Sigmoid colon (tissue), 7 donors: ENCODE measurements around the gene CELSR2. TPM values are rescaled to one million over a fixed set of nuclear protein-coding genes. Genes with fewer than 3 reads are reported as not detected.

ENCODE experiments used
- DNase-seq: peaks from one replicate; pipeline ENCODE4 v3.0.0-alpha.2; 2019
- H3K27ac ChIP-seq, 4 donors: fragments of 200-600 bp; sonication (generic); one replicate each; pipeline ENCODE4 v1.5.1; 2016 to 2019; ENCODE audit warnings: mild to moderate bottlenecking in 1 of 4
- H3K27me3 ChIP-seq, 3 donors: fragments of 200-600 bp; sonication (generic); one replicate each; pipeline ENCODE4 v1.5.1; 2019; ENCODE audit warnings: mild to moderate bottlenecking in 1 of 3
- H3K36me3 ChIP-seq, 4 donors: fragments of 200-600 bp; sonication (generic); one replicate each; pipeline ENCODE4 v1.5.1; 2016 to 2019
- H3K4me1 ChIP-seq, 4 donors: fragments of 200-600 bp; sonication (generic); one replicate each; pipeline ENCODE4 v1.5.1; 2017 to 2019
- H3K4me3 ChIP-seq, 4 donors: fragments of 200-600 bp; sonication (generic); one replicate each; pipeline ENCODE4 v1.5.1; 2017 to 2019; ENCODE audit warnings: mild to moderate bottlenecking in 2 of 4, moderate library complexity in 1 of 4
- H3K9me3 ChIP-seq, 4 donors: fragments of 200-600 bp in 3 of 4; sonication (generic) in 3 of 4; one replicate each; pipeline versions ENCODE4 v1.5.1 to v1.6.1; 2013 to 2019
- CTCF ChIP-seq, 4 experiments: fragments of 450-650 bp in 3 of 4; fragments of 200-600 bp in 1 of 4; IDR thresholded peaks; one replicate each; pipeline ENCODE4 v1.5.1; 2016 to 2019; ENCODE audit warnings: antibody characterized with exemption in 4 of 4, mild to moderate bottlenecking in 3 of 4, moderate library complexity in 2 of 4
- EP300 ChIP-seq, 4 donors: sonication (generic); formaldehyde crosslinking; IDR thresholded peaks; one replicate each; pipeline ENCODE4 v1.6.1; 2017; ENCODE audit warnings: antibody characterized with exemption in 4 of 4
- POLR2A ChIP-seq, 2 donors: fragments of 450-650 bp; IDR thresholded peaks; one replicate each; pipeline ENCODE4 v1.6.1; 2016; ENCODE audit warnings: antibody characterized with exemption in 2 of 2, mild to moderate bottlenecking in 2 of 2, moderate library complexity in 2 of 2
- POLR2AphosphoS5 ChIP-seq, 4 donors: sonication (generic); formaldehyde crosslinking; IDR thresholded peaks; one replicate each; pipeline ENCODE4 v1.6.1; 2017; ENCODE audit warnings: antibody characterized with exemption in 4 of 4
- WGBS, 2 donors: extraction: QIAGEN DNeasy Blood & Tissue Kit; methylation state at CpG; one replicate each; pipeline ENCODE4 v1.1.7; 2013; 5-methylcytosine and 5-hydroxymethylcytosine counted together
- intact Hi-C: fragments of 100-400 bp; cut with DNase I; formaldehyde crosslinking; loops from one replicate; pipeline ENCODE4 v1.15.1; 2023
- polyA plus RNA-seq, 3 donors: library from polyadenylated mRNA; stranded (reverse); fragments of 200-250 nt; gene quantifications; one replicate each; pipeline ENCODE4 v1.2.3, GENCODE V29; 2013
- total RNA-seq, 4 donors: library from RNA; depleted of rRNA; stranded (reverse); fragments of >200 nt; gene quantifications; one replicate each; pipeline ENCODE4 v1.1.0, GENCODE V29; 2016
- donor health status: healthy with polysubstance abuse.
- donor health status: Bipolar disorder and iron deficiency.
- donor health status: healthy.

Gene CELSR2
- total and polyA plus RNA-seq, 7 donors: under 0.01 to 10.8 (median 3.6) TPM

- Histone ChIP-seq H3K4me1 (peaks cover 0 to 31% (median 28%) of the 10 kb centered on the region in 4 donors), H3K9me3 (no peaks in the 10 kb centered on the region), H3K36me3 (peaks cover 0 to 12% (median 4%) of the 10 kb centered on the region in 4 donors), H3K27ac (peak overlapping the region in 1 of 4 donors; percentile 89), H3K4me3 (no peak overlapping the region), H3K27me3 (no peaks in the 10 kb centered on the region)
- no peak for TF ChIP-seq POLR2AphosphoS5 (IDR thresholded peaks at IDR 0.05)
- no peak for TF ChIP-seq POLR2A (IDR thresholded peaks at IDR 0.05)
- no peak for TF ChIP-seq EP300 (IDR thresholded peaks at IDR 0.05)
- TF ChIP-seq CTCF (IDR thresholded peaks at IDR 0.05): no peak
- WGBS, 2 donors: 83 to 91% methylated on average over 5 of the region's 5 CpGs
- intact Hi-C loops: no loop called here
- no peak for DNase-seq
Observed at GRCh38 chr1:109255678-109256077, 6.3 kb downstream of the CELSR2 start.

GRCh38 chr1:109256085-109256484 is 6.7 kb downstream of the CELSR2 start:
- 80 to 88% methylated on average over 7 of the region's 7 CpGs for WGBS, 2 donors
- Histone ChIP-seq H3K9me3 (no peaks in the 10 kb centered on the region), H3K27ac (no peak overlapping the region), H3K36me3 (peaks cover 0 to 12% (median 4%) of the 10 kb centered on the region in 4 donors), H3K4me1 (peaks cover 0 to 31% (median 27%) of the 10 kb centered on the region in 4 donors), H3K27me3 (no peaks in the 10 kb centered on the region), H3K4me3 (no peak overlapping the region)
- intact Hi-C loops: no loop called here
- TF ChIP-seq CTCF (IDR thresholded peaks at IDR 0.05) (no peak), EP300 (IDR thresholded peaks at IDR 0.05) (no peak), POLR2A (IDR thresholded peaks at IDR 0.05) (no peak), POLR2AphosphoS5 (IDR thresholded peaks at IDR 0.05) (no peak)
- no peak for DNase-seq

- no peak for DNase-seq
- TF ChIP-seq CTCF (IDR thresholded peaks at IDR 0.05) (no peak), POLR2A (IDR thresholded peaks at IDR 0.05) (no peak), EP300 (IDR thresholded peaks at IDR 0.05) (no peak), POLR2AphosphoS5 (IDR thresholded peaks at IDR 0.05) (no peak)
- Histone ChIP-seq H3K27me3 (no peaks in the 10 kb centered on the region), H3K27ac (no peak overlapping the region), H3K4me1 (peaks cover 0 to 31% (median 27%) of the 10 kb centered on the region in 4 donors), H3K4me3 (no peak overlapping the region), H3K36me3 (peaks cover 0 to 12% (median 4%) of the 10 kb centered on the region in 4 donors), H3K9me3 (no peaks in the 10 kb centered on the region)
- WGBS, 2 donors: 93 to 94% methylated on average over 5 of the region's 5 CpGs
- intact Hi-C loops: no loop called here
Observed at GRCh38 chr1:109256971-109257681, 7.8 kb downstream of the CELSR2 start.

DNA sequence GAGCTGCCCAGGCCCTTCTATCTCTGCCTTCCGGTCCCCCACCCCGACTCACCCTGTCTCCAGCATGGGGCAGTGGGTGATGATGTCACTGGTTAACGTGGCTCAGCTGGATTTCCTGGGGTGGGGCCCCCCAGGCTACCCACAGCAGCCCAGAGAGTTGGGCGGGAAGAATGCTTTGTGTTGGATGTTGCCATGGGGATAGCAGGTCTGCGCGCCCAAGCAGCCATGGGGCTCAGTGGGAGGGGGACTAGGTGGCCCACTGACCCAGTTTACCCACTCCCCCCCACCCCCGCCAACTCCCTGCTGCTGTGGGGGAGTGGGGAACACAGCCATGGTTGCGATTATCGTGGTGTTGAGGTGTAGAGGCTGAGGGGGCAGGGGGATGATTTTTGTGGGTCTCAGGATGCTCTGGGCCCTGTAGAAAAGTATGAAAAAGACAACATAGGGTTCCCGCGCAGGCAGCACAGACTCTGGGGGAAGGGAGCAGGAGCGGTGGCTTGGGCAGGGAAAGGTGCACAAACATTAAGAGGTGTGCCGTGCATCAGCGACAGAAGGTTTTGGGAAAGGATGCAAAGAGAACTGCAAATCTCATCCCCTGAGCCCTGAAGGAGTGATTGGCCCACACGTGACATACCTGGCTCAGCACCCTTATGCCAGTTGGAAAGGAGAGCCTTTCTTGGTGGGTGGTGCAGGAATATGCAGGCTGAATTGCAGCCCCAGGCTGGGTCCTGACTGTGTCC is 8.5 kb downstream of the CELSR2 start:
- intact Hi-C loops: no loop called here
- Histone ChIP-seq H3K27me3 (no peaks in the 10 kb centered on the region), H3K4me3 (no peak overlapping the region), H3K27ac (no peak overlapping the region), H3K4me1 (peaks cover 0 to 30% (median 27%) of the 10 kb centered on the region in 4 donors), H3K9me3 (no peaks in the 10 kb centered on the region), H3K36me3 (peaks cover 0 to 12% (median 4%) of the 10 kb centered on the region in 4 donors)
- TF ChIP-seq CTCF (IDR thresholded peaks at IDR 0.05) (no peak), EP300 (IDR thresholded peaks at IDR 0.05) (no peak), POLR2AphosphoS5 (IDR thresholded peaks at IDR 0.05) (no peak), POLR2A (IDR thresholded peaks at IDR 0.05) (no peak)
- WGBS, 2 donors: 84 to 88% methylated on average over 15 of the region's 15 CpGs
- DNase-seq: no peak
